ENCODE measurements around the gene MGAT5B. TPM values are rescaled to one million over a fixed set of nuclear protein-coding genes. Genes with fewer than 3 reads are reported as not detected.

MGAT5B gene
- total RNA-seq, 1 experiment from 2014 or later = 15.0 TPM

DNA sequence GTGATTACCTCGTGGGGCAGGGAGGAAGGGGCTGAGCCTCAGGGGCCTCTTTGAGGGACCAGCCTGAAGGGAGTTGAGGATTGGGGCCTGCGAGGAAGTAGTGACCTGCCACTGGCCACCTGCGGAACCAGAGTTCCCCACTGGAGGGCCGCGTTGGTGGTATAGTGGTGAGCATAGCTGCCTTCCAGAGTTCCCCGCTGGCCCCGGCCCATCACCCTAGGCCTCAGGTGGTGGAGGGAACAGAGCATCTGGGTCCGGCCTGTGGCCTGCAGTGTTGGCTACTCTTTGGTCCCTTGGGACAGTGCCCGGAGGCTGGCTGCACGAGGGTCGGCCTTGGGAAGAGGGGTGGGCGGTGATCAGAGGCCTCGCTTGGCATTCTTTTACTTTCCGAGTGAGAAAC is 20.5 kb downstream of the MGAT5B start:
- no peak for DNase-seq (ENCODE audit: low read depth in 1 of 2, low spot score in 2 of 2)
- H3K4me3 ChIP-seq = no peak overlapping the region
- H3K27me3 ChIP-seq (replicated peaks) = no peaks in the 10 kb centered on the region
- H3K36me3 ChIP-seq = peaks cover 74% of the 10 kb centered on the region
- H3K27ac ChIP-seq = no peak overlapping the region
- H3K9me3 ChIP-seq (replicated peaks) = no peaks in the 10 kb centered on the region
- H3K4me1 ChIP-seq (replicated peaks) = no peaks in the 10 kb centered on the region

DNA sequence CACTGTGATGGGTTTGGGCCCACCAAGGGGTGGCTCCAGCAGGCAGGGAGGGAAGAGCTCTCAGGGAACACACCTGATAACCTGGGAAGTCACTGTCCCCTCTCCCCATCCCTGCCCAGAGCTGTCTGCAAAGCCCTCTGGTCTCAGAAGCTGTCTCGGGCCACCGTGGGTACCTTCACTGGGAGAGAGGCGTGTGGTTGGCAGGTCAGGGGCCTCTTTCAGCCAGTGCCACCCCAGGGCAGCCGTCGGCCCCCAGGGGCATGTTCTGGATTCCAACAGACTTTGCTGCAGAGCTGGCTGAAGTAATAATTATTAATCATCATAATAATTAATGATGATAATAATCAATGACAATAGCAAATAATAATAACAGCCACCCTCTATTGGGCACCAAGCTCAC is 21.1 kb downstream of the MGAT5B start:
- no peaks in the 10 kb centered on the region for H3K4me1 ChIP-seq (replicated peaks)
- H3K9me3 ChIP-seq (replicated peaks) = no peaks in the 10 kb centered on the region
- H3K4me3 ChIP-seq = no peak overlapping the region
- no peaks in the 10 kb centered on the region for H3K27me3 ChIP-seq (replicated peaks)
- no peak for DNase-seq (ENCODE audit: low read depth in 1 of 2, low spot score in 2 of 2)
- peaks cover 74% of the 10 kb centered on the region for H3K36me3 ChIP-seq
- no peak overlapping the region for H3K27ac ChIP-seq

DNA sequence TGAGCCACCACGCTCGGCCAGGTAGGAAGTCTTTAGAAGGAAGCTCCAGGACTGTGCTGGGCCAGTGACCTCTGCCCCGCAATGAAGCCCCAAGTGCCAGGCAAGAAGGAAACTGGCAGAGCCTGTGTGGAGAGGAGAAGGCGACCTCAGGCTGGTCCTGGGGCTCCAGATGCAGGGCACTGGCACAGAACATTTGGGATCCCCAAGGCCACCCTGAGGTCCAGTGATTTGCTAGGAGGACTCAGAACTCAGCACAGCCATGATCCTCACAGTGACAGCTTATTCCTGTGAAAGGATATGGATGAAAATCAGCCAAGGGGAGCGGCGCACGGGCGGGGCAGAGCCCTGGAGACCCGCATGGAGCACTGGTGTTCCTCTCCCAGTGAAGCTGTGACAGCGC is 24.1 kb downstream of the MGAT5B start:
- no peak overlapping the region for H3K4me3 ChIP-seq
- no peak overlapping the region for H3K27ac ChIP-seq
- H3K4me1 ChIP-seq (replicated peaks) = no peaks in the 10 kb centered on the region
- peaks cover 71% of the 10 kb centered on the region for H3K36me3 ChIP-seq
- peaks cover 3% of the 10 kb centered on the region; the same call in 1 of the 2 replicates for H3K9me3 ChIP-seq (replicated peaks)
- DNase-seq (ENCODE audit: low read depth in 1 of 2, low spot score in 2 of 2) = no peak
- H3K27me3 ChIP-seq (replicated peaks) = no peaks in the 10 kb centered on the region

DNA sequence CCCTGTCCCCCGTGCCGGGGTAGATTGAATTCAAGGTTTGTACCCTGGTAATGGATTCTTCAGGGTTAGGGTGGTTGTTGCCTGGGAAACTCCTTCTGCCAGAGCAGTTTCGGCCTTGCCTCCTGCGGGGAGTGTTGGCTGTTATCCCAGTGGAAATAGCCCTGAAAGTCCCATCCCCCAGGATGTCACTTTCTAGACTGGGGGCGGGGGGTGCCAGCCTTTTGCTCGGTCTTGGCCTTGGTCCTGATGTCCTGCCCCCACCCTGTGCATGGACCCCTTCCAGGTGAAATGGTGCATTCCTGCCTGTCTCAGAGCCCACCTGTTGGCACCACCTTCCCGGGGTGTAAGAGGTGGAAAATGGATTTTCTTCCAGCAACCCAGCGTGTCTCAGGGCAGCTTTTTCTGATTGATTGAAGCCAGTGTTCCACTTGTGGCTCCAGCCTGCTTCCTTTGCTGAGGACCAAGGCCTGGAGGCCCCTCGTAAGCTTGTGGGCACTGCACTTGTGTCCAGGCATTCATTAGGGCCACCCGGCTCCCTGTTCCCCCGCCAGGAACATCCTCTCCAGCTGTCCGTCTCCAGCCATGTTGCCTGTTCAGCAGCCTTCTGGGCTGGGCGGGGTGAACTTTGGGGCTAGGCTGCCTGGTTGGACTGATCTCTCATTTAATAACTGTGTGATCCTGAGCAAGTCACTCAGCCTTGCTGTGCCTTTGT is 25.6 kb downstream of the MGAT5B start:
- H3K4me1 ChIP-seq (replicated peaks) = no peaks in the 10 kb centered on the region
- no peak for DNase-seq (ENCODE audit: low read depth in 1 of 2, low spot score in 2 of 2)
- H3K27me3 ChIP-seq (replicated peaks) = no peaks in the 10 kb centered on the region
- H3K27ac ChIP-seq = no peak overlapping the region
- peaks cover 3% of the 10 kb centered on the region; the same call in 1 of the 2 replicates for H3K9me3 ChIP-seq (replicated peaks)
- H3K4me3 ChIP-seq = no peak overlapping the region
- peaks cover 64% of the 10 kb centered on the region for H3K36me3 ChIP-seq

DNA sequence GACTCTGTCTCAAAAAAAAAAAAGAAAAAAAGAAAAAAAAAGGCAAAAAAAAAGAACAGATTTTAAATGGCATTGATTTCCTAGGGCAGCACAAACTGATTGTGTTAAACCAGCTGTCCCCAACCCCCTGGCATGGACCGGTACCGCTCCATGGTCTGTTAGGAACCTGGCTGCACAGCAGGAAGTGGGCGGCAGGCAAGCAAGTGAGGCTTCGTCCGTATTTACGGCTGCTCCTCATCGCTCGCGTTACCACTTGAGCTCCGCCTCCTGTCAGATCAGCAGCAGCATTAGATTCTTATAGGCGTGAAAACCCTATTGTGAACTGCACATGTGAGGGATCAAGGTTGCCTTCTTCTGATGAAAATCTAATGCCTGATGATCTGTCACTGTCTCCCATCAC is 26.6 kb downstream of the MGAT5B start:
- H3K36me3 ChIP-seq = peaks cover 66% of the 10 kb centered on the region
- DNase-seq (ENCODE audit: low read depth in 1 of 2, low spot score in 2 of 2) = no peak
- no peaks in the 10 kb centered on the region for H3K4me1 ChIP-seq (replicated peaks)
- H3K27me3 ChIP-seq (replicated peaks) = no peaks in the 10 kb centered on the region
- no peak overlapping the region for H3K27ac ChIP-seq
- H3K9me3 ChIP-seq (replicated peaks) = peaks cover 3% of the 10 kb centered on the region; the same call in 1 of the 2 replicates
- H3K4me3 ChIP-seq = no peak overlapping the region

DNA sequence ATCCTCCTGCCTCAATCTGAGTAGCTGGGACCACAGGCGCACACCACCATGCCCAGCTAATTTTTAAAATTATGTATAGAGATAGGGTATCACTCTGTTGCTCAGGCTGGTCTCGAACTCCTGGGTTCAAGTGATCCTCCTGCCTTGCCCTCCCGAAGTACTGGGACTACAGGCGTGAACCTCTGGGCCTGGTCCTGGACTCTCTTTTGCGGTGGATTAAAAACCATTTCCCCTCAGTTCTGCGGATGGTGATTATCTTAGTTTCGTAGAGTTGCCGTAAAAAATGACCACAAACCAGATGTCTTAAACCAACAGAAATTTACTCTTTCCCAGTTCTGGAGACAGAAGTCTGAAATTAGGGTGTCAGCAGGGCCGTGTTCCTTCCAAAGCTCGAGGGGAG is 28.8 kb downstream of the MGAT5B start:
- H3K27ac ChIP-seq = no peak overlapping the region
- H3K36me3 ChIP-seq = peaks cover 59% of the 10 kb centered on the region
- no peak for DNase-seq (ENCODE audit: low read depth in 1 of 2, low spot score in 2 of 2)
- peaks cover 3% of the 10 kb centered on the region; the same call in 1 of the 2 replicates for H3K9me3 ChIP-seq (replicated peaks)
- no peak overlapping the region for H3K4me3 ChIP-seq
- H3K27me3 ChIP-seq (replicated peaks) = no peaks in the 10 kb centered on the region
- no peaks in the 10 kb centered on the region for H3K4me1 ChIP-seq (replicated peaks)

DNA sequence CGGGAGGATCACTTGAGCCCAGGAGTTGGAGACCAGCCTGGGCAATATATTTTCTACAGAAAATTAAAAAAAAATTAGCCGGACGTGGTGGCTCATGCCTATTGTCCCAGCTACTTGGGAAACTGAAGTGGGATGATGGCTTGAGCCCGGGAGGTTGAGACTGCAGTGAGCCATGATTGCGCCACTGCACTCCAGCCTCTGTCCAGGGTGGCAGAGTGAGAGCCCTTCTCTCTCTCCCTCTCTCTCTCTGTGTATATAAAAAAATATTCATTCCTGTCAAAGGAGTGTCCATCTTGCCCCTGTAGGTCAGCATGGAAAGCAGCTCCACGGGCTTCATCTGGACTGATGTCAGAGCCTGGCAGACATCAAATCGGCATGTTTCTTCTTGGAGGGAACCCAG is 31.2 kb downstream of the MGAT5B start:
- no peaks in the 10 kb centered on the region for H3K4me1 ChIP-seq (replicated peaks)
- no peaks in the 10 kb centered on the region for H3K27me3 ChIP-seq (replicated peaks)
- H3K9me3 ChIP-seq (replicated peaks) = peaks cover 3% of the 10 kb centered on the region; the same call in 1 of the 2 replicates
- DNase-seq (ENCODE audit: low read depth in 1 of 2, low spot score in 2 of 2) = no peak
- H3K36me3 ChIP-seq = peaks cover 62% of the 10 kb centered on the region
- no peak overlapping the region for H3K27ac ChIP-seq
- H3K4me3 ChIP-seq = no peak overlapping the region

DNA sequence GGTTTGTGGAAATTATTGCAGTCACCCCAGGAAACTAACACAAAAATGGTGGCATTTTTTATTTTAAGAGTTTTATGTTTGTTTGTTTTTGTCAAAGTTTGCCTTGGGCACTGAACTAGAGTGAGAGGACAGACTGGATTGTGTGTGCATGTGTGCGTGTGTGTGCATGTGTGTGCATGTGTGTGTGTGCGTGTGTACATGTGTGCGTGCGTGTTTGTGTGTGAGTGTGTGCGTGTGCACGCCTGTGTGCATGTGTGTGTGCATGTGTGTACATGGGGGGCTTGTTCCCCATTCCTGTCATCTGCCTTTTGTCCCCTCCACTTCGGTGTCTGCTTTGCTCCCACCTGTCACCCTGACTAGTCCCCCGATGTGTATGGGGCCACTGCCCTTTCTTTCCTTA is 32.5 kb downstream of the MGAT5B start:
- DNase-seq (ENCODE audit: low read depth in 1 of 2, low spot score in 2 of 2) = no peak
- Histone ChIP-seq H3K9me3 (replicated peaks) (no peaks in the 10 kb centered on the region), H3K36me3 (peaks cover 62% of the 10 kb centered on the region)

DNA sequence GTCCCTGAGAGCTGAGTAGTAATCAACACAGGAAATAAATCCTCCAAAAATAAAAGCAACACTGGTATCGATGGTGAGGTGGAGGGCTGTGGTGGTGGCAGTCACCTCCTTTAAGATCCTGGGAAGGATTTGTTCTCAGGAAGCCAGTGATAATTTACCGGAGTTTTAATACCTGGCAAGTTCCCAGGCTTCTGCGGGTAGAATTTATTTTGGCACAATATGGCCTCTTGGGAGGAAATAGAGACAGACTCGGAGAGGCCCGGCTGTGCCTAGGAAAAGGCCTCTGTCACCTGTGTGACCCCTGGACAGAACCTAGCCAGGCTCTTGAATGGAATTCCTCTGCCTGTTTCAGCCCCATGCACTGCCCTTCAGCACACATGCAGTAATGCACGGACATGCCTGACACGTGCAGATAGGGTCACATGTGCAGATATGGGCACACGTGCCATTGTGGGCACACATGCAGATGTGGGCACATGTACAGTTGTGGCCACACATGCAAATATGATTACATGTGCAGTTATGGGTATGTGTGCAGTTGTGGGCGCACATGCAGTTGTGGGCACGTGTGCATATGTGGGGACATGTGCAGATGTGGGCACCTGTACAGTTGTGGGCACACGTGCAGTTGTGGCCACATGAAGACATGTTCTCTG is 33.5 kb downstream of the MGAT5B start:
- Histone ChIP-seq H3K27ac (no peak overlapping the region), H3K4me3 (no peak overlapping the region), H3K4me1 (replicated peaks) (no peaks in the 10 kb centered on the region), H3K27me3 (replicated peaks) (no peaks in the 10 kb centered on the region), H3K9me3 (replicated peaks) (no peaks in the 10 kb centered on the region), H3K36me3 (peaks cover 68% of the 10 kb centered on the region)
- DNase-seq (ENCODE audit: low read depth in 1 of 2, low spot score in 2 of 2) = no peak

More for the DNA sequence above, 32.5 kb downstream of the MGAT5B start:
- H3K4me1 ChIP-seq (replicated peaks) = no peaks in the 10 kb centered on the region
- no peaks in the 10 kb centered on the region for H3K27me3 ChIP-seq (replicated peaks)
- no peak overlapping the region for H3K4me3 ChIP-seq
- H3K27ac ChIP-seq = no peak overlapping the region

DNA sequence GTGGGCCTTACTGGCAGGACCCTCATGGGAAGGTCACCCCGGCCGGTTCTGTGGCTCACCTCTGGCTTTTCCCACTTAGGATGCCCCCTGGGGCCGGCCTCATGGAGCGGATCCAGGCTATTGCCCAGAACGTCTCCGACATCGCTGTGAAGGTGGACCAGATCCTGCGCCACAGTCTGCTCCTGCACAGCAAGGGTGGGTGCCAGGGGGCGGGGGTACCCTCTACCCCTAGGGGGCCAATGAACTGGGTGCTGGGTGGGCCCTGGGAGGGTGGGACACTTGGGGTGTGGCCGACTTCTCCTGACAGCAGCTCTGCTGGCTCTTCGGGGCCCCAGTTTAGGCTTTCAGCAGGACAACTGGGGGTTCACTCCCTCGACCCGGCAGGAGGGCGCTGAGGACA is 34.3 kb downstream of the MGAT5B start:
- no peak overlapping the region for H3K27ac ChIP-seq
- no peak for DNase-seq (ENCODE audit: low read depth in 1 of 2, low spot score in 2 of 2)
- peaks cover 75% of the 10 kb centered on the region for H3K36me3 ChIP-seq
- H3K27me3 ChIP-seq (replicated peaks) = no peaks in the 10 kb centered on the region
- no peaks in the 10 kb centered on the region for H3K4me1 ChIP-seq (replicated peaks)
- no peaks in the 10 kb centered on the region; the same call in 1 of the 2 replicates for H3K9me3 ChIP-seq (replicated peaks)
- H3K4me3 ChIP-seq = no peak overlapping the region

DNA sequence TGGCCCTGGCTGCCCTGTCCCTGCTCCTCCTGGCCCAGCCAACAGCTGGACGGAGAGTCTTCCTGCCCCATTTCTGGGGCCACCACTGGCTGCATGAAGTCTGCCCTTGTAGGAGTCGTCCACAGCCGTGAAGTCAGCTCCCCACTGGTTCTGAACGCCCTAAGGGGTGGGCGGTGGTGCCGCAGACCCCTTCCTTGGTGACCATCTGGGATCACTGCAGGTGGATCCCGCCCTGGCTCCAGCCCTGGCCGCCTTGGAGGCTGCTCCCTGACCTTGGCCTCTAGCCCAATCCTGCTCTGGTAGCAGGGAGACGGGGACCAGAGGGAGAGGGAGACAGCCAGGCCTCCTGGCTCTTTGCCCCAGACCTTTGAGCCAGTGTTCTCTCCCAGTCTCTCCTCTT is 35.4 kb downstream of the MGAT5B start:
- DNase-seq (ENCODE audit: low read depth in 1 of 2, low spot score in 2 of 2) = no peak
- Histone ChIP-seq H3K36me3 (peaks cover 76% of the 10 kb centered on the region), H3K4me1 (replicated peaks) (no peaks in the 10 kb centered on the region), H3K9me3 (replicated peaks) (no peaks in the 10 kb centered on the region; the same call in 1 of the 2 replicates), H3K27me3 (replicated peaks) (no peaks in the 10 kb centered on the region), H3K4me3 (no peak overlapping the region), H3K27ac (no peak overlapping the region)

DNA sequence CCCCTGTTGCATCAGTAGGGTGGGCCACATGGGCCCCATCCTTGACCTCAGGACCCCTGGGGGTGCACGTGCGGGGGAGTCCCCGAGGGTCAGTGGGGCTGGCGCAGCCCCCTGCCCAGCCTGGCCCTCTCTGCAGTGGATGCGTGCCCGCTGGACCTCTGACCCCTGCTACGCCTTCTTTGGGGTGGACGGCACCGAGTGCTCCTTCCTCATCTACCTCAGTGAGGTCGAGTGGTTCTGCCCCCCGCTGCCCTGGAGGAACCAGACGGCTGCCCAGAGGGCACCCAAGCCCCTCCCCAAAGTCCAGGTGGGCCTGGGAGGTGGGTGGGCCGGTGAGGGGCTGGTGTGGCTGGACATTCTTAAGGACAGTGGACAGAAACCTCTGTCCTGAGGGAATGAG is 35.9 kb downstream of the MGAT5B start:
- DNase-seq (ENCODE audit: low read depth in 1 of 2, low spot score in 2 of 2) = no peak
- Histone ChIP-seq H3K4me3 (no peak overlapping the region), H3K4me1 (replicated peaks) (no peaks in the 10 kb centered on the region), H3K36me3 (peaks cover 75% of the 10 kb centered on the region), H3K27ac (no peak overlapping the region), H3K27me3 (replicated peaks) (no peaks in the 10 kb centered on the region), H3K9me3 (replicated peaks) (no peaks in the 10 kb centered on the region; the same call in 1 of the 2 replicates)

DNA sequence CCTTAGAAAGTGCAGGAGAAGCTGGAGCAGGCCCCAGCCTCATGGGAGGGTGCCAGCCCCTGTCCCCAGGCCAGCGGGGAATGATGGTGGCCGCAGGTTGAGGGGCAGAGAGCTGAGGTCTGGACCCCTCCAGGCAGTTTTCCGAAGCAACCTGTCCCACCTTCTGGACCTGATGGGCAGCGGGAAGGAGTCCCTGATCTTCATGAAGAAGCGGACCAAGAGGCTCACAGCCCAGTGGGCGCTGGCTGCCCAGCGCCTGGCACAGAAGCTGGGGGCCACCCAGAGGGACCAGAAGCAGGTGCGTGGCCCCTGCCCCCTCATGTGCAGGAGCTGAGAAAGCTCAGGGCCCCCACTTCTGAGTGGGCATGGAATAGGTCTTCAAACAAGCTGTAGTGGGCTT is 36.8 kb downstream of the MGAT5B start:
- Histone ChIP-seq H3K27me3 (replicated peaks) (no peaks in the 10 kb centered on the region), H3K4me3 (no peak overlapping the region), H3K4me1 (replicated peaks) (no peaks in the 10 kb centered on the region), H3K36me3 (peaks cover 74% of the 10 kb centered on the region), H3K9me3 (replicated peaks) (no peaks in the 10 kb centered on the region; the same call in 1 of the 2 replicates), H3K27ac (no peak overlapping the region)
- no peak for DNase-seq (ENCODE audit: low read depth in 1 of 2, low spot score in 2 of 2)

DNA sequence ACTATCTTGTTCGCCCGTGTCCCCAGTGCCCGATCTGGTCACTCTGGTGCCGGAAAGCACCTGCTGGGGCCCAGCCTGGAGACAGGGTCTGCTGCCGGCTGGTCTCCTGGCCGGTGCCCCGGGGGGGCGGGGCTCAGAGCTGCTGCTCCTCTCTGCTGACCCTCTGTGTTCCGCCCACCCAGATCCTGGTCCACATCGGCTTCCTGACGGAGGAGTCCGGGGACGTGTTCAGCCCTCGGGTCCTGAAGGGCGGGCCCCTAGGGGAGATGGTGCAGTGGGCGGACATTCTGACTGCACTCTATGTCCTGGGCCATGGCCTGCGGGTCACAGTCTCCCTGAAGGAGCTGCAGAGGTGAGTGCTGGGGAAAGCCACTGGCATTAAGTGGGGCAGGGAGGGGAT is 37.6 kb downstream of the MGAT5B start:
- no peaks in the 10 kb centered on the region for H3K27me3 ChIP-seq (replicated peaks)
- no peaks in the 10 kb centered on the region; the same call in 1 of the 2 replicates for H3K9me3 ChIP-seq (replicated peaks)
- no peak for DNase-seq (ENCODE audit: low read depth in 1 of 2, low spot score in 2 of 2)
- peaks cover 79% of the 10 kb centered on the region for H3K36me3 ChIP-seq
- H3K4me3 ChIP-seq = no peak overlapping the region
- H3K4me1 ChIP-seq (replicated peaks) = no peaks in the 10 kb centered on the region
- H3K27ac ChIP-seq = no peak overlapping the region

All from SJSA1 (cell line).